COLO668 (cell line): Measurements from ENCODE around the gene EPB41L2.
"Not testable (repeated sequence)": the region's sequence is repeated elsewhere in the genome, so short reads cannot be mapped to it uniquely, and the experiment has no call there.

Source experiments
- DNase-seq: peaks from one replicate; lab custom pipeline; 2025; ENCODE audit not compliant: unreplicated experiment; lab: John Stamatoyannopoulos, UW

The EPB41L2 gene

DNA sequence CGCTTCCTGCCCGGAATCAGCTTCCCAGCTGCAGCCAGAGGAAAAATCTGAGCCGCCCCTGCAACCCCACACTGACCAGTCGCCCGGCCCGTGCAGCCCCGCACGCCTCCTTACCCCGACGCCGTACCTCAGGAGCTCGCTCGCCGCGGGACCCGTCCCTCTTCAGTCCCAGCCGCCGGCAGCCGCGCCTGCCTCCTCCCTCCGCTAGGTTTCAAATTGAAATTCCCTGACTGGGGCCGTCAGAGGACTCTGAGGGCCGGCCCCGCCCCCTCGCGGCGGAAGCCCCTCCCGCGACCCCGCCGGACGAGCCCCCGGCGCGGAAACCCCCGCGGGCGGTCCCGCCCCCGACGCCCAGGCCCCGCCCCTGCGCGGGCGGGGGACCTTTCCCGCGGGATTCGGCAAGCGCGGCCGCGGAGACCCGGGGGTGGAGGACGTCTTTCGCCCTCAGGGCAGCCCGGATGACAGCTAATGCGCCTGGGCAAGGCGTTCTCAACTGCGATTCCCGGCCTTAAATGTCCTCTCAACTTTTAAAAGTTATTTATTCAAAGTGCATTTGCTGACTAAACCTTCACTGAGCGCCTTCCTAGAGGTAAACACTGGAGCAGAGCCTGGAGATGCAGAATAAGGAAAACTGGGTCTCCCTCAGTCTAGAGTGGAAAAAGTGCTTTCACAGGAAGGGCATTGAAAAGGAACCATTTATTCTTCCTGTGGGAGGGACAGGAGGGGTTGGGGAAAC lies at the start of gene EPB41L2:
Gene EPB41L2, minus strand, starts transcription at position 218 of the 736 bp plus-strand sequence. CDS start 106,760 bp downstream, outside the sequence.
- DNase-seq: peak; percentile 69

DNA sequence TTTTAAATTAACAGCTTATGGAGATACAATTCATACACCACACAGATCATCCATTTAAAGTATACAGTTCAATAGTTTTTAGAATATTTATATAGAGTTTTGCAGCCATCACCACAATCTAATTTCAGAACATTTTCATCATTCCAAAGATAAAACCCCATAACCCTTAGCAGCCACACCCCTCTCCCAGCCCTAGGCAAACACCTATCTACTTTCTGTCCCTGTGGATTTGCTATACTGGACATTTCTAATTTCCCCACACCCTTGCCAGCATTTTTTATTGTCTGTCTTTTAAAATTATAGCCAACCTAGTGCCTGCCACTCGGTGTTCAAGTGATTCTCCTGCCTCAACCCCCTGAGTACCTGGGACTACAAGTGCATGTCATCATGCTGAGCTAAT lies 49.2 kb upstream of the EPB41L2 start:
- DNase-seq: no peak

DNA sequence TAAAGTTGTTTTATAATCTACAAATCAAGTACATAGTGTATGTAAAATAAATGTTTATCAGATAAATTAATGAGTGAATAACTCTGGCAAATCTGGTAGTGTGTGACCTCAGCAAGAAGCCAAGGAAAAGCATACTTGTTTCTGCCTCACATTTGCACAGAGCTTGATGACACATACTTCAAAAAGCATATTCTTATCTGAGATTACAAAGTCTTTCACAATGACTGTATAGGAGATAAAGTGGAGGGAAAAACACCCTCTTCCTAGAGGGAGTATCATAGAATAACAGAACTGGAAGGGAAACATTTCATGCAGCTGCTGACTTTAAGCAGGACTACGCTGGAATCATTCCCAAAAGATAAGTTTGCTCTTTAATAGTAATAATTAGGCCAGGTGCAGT lies 44.1 kb upstream of the EPB41L2 start:
- DNase-seq: no peak

DNA sequence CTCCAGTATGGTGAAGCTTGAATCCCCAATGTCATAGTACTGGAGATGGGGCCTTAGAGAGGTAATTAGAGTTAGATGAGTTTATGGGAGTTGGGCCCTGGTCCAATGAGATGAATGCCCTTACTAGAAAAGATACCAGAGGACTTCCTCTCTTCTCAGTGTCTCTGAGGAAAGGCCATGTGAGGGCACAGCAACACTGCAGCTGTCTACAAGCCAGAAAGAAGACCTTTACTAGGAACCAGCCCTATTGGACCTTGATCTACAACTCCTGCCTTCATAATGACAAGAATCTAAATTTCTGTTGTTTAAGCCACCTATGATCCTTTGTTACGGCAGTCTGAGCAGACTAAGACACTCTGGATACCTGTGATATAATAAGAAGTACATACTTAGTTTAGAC lies 40.9 kb upstream of the EPB41L2 start:
- no peak for DNase-seq

DNA sequence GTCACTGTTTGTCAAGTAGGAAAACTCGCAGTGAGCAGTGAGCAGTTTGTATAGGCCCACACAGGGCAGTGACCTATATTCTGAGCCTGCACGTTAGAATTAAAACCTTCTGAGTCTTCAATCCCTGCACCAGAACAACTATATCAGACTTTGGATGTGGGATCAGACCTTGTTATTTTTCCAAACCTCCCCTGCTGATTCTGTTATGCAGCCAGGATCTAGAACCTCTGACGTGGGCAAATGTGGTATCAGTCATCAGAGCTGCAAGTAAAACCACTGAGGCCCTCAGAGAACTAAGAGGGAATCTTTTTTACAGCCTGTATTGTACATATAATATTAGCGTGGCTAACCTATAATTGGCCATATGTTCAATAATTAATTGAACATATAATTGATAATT lies 40.3 kb upstream of the EPB41L2 start:
- no peak for DNase-seq

DNA sequence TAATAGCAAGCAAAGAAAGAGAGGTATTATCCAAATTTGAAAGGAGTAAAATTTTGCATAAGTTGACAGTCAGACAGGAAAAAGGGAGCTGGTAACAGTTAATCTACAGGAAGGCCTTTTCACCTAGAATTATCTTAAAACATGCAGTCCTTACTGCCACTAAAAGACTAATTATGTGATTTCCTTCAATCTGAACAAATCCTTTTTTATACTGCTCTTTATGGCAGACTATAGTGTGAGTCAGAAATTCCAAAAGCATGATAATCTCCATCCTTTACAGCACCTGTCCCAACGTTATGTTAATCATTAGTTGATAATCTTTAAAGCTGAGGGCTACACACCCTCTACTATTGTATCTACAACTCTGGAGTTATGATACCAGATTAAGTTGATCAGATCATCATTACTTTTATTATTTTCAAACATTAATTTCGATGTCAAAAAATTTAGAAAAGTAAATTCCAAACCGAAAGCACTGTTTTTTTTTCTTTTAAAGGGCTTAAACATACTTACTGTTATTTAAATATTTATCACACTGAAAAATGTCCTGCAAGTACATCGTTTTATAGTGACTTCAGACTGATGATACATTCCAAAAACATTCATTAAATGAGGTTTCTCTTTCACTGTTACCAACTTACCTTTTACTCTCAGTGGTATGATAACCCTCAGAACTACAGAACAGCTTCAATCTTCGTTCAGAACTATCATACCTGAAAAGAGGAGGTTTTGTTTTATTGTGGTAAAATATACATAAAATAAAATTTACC lies 39.1 kb upstream of the EPB41L2 start:
- no peak for DNase-seq

DNA sequence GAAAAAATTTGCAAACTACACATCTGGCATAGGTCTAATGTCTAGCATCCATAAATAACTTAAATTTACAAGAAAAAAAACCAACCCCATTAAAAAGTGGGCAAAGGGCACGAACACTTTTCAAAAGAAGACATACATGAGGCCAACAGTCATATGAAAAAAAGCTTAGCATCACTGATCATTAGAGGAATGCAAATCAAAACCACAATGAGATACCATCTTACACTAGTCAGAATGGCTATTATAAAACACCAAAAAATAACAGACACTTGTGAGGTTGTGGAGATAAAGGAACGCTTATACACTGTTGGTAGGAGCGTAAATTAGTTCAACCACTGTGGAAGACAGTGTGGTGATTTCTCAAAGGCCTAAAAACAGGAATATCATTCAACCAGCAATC lies 33.7 kb upstream of the EPB41L2 start:
- no peak for DNase-seq

DNA sequence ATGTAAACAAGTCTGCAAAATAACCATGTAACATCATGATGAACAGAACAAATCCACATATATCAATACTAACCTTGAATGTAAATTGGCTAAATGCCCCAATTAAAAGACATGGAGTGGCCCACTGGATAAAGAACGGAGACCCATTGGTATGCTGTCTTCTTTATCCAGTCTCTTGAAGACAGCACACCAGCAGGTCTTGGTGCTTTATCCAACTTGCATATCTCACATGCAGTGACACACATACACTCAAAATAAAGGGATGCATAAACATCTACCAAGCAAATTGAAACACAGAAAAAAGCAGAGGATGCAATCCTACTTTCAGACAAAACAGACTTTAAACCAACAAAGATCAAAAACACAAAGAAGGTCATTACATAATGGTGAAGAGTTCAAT lies 30.3 kb upstream of the EPB41L2 start:
- DNase-seq: no peak

- not testable (repeated sequence) for DNase-seq
Measured at GRCh38 chr6:131091944-131092343, 28.9 kb upstream of the EPB41L2 start.

DNA sequence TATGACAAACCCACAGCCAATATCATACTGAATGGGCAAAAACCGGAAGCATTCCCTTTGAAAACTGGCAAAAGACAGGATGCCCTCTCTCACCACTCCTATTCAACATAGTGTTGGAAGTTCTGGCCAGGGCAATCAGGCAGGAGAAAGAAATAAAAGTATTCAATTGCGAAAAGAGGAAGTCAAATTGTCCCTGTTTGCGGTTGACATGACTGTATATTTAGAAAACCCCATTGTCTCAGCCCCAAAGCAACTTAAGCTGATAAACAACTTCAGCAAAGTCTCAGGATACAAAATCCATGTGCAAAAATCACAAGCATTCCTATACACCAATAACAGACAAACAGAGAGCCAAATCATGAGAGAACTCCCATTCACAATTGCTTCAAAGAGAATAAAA lies 27.3 kb upstream of the EPB41L2 start:
- not testable (repeated sequence) for DNase-seq

DNA sequence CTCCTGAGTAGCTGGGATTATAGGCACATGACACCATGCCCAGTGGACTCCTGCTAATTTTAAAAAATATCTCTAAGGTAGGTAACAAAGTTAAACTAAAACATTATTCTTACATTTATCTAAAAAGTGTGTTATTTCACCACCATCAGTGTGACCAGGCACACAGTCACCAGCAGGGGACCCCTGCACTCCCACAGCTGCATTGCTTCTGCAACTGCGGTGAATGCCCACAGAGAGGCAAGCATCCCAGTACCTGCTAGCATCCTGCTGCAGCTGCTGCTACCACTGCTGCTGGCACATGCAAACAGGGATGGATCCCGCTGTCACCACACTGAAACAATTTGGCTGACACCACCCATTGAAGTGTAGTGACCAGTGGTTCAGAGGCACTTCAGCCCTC lies 21.9 kb upstream of the EPB41L2 start:
- DNase-seq: no peak

GRCh38 chr6:131083687-131084086 lies 20.6 kb upstream of the EPB41L2 start:
- DNase-seq: no peak

- DNase-seq: no peak
Measured at GRCh38 chr6:131082335-131082734, 19.3 kb upstream of the EPB41L2 start.

DNA sequence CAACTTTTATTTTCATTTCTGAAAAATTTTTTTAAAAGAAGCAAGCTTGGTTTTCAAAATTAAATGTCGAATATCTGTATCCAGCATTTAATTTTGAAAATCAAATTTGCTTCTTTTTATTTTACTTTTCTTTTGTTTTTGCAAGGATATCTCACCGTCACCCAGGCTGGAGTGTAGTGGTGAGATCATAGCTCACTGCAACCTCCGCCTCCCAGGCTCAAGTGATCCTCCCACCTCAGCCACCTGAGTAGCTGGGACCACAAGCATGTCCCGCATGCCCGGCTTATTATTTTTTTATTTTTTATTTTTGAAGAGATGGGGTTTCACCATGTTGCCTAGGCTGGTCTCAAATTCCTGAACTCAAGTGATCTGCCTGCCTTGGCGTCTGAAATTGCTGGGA lies 17.0 kb upstream of the EPB41L2 start:
- no peak for DNase-seq

DNA sequence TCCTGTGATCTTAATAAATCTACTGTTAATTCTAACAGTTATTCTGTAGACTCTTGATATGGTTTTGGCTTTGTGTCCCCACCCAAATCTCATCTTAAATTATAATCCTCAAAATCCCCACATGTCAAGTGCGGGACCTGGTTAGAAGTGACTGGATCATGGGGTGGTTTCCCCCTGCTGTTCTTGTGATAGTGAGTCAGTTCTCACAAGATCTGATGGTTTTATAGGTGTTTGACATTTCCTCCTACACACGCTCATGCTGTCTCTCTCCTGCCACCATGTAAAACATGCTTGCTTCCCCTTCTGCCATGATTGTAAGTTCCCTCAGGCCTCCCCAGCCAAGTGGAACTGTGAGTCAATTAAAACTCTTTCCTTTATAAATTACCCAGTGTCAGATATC lies 10.5 kb upstream of the EPB41L2 start:
- no peak for DNase-seq

DNA sequence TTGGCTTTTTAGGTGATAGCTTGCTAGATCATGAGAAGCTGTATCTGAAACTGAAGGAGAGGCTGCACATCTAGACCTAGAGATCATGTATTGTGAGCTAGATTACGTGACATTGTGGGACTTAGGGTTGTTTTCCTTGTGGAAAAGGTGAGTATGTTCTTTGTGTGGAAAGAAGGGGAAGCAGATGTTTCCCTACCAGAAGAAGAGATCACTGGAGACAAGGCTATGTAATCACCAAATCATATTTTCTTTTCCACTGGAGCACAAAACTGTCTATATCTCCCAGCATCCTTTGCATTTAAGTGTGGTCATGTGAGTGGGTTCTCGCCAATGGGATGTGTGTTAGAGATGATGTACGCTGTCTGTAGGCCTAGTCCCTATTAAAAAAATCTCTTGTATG lies 7.0 kb upstream of the EPB41L2 start:
- DNase-seq: no peak

DNA sequence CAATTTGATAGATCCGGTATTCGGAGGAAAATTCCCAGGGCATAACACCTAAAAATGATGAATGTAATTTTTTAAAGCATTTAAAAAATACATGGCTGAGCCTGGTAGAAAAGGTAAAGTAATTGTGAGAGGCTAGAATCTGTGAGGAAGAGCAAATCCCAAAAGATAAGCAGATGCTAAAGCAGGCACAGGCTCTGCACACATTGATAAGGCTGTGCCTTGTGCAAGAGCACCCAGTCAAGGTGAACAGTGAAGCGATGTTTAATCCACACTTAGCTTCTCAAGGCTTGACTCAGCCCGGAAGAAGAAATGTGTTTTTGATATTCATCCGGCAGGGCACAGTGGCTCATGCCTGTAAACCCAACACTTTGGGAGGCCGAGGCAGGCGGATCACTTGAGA lies 5.1 kb upstream of the EPB41L2 start:
- no peak for DNase-seq

- no peak for DNase-seq
Measured at GRCh38 chr6:131067521-131067920, 4.5 kb upstream of the EPB41L2 start.

DNA sequence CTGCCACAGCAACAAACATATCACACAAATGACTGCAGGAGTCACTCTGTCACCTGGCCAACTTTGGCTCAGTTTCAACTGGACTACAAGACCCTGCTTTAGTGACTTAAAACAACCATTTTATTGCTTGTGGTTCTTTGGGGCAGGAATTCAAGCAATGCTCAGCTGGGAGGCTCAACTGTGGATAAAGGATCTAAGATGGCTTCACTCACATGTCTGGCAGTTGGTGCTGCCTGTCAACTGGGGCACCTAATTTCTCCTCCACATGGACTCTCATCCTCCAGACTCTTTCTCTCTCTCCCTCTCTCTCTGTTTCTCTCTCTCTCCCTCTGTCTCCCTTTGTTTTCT lies 2.8 kb upstream of the EPB41L2 start:
- no peak for DNase-seq

- DNase-seq: no peak
Measured at GRCh38 chr6:131065112-131065823, 2.2 kb upstream of the EPB41L2 start.

GRCh38 chr6:131063764-131064272 lies 773 bp upstream of the EPB41L2 start:
- no peak for DNase-seq
